GM23338 (cell line): ENCODE results near the gene SIRPB2. TPM values are rescaled to one million over a fixed set of nuclear protein-coding genes. Genes with fewer than 3 reads are reported as not detected.

Experiments
- ATAC-seq: fragments of 200-7000 bp; cut with Tn5 transposase; 3 replicates; pipeline ENCODE4 v1.9.1; 2020
- DNase-seq: peaks from one replicate; pipeline ENCODE4 v3.0.0-alpha.2; 2015; ENCODE audit warnings: low spot score
- H2AFZ ChIP-seq: fragments of 200-600 bp; sonication (generic); 2 replicates; pipeline ENCODE4 v1.8.0; 2016; ENCODE audit warnings: antibody characterized with exemption, mild to moderate bottlenecking, moderate library complexity
- H3F3A ChIP-seq: fragments of 200-600 bp; sonication (generic); replicated peaks from 2 replicates; pipeline ENCODE4 v1.8.0; 2017; ENCODE audit warnings: antibody characterized with exemption, mixed run types, low read depth
- H3K27ac ChIP-seq: fragments of 200-600 bp; sonication (generic); 2 replicates; pipeline ENCODE4 v1.6.1; 2016; ENCODE audit warnings: low read depth
- H3K27me3 ChIP-seq: fragments of 200-600 bp; sonication (generic); 2 replicates; pipeline ENCODE4 v1.8.0; 2016; ENCODE audit warnings: mild to moderate bottlenecking, mixed run types, moderate library complexity; ENCODE audit not compliant: insufficient read depth
- H3K36me3 ChIP-seq: fragments of 200-600 bp; sonication (generic); 2 replicates; pipeline ENCODE4 v1.8.0; 2016; ENCODE audit warnings: mild to moderate bottlenecking; ENCODE audit not compliant: insufficient read depth
- H3K4me1 ChIP-seq: fragments of 200-600 bp; sonication (generic); 2 replicates; pipeline ENCODE4 v1.8.0; 2016; ENCODE audit warnings: mild to moderate bottlenecking, moderate library complexity; ENCODE audit not compliant: insufficient read depth
- H3K4me2 ChIP-seq: fragments of 200-600 bp; sonication (generic); 2 replicates; pipeline ENCODE4 v1.7.1; 2017; ENCODE audit warnings: mixed run types
- H3K4me3 ChIP-seq: fragments of 200-600 bp; sonication (generic); 2 replicates; pipeline ENCODE4 v1.6.1; 2016; ENCODE audit warnings: mixed run types
- H3K79me2 ChIP-seq: fragments of 200-600 bp; sonication (generic); replicated peaks from 2 replicates; pipeline ENCODE4 v1.8.0; 2017; ENCODE audit warnings: mild to moderate bottlenecking; ENCODE audit not compliant: insufficient read depth
- H3K9me2 ChIP-seq: fragments of 200-600 bp; sonication (generic); 2 replicates; pipeline ENCODE4 v1.8.0; 2017; ENCODE audit not compliant: insufficient read depth
- H4K20me1 ChIP-seq: fragments of 200-600 bp; sonication (generic); replicated peaks from 2 replicates; pipeline ENCODE4 v1.8.0; 2017; ENCODE audit warnings: mild to moderate bottlenecking; ENCODE audit not compliant: insufficient read depth
- H3K27ac Mint-ChIP-seq: 2 replicates; pipeline ENCODE4 v1.8.0; 2020; ENCODE audit warnings: inconsistent platforms, mild to moderate bottlenecking, moderate library complexity, mixed read lengths
- H3K27me3 Mint-ChIP-seq: 3 replicates; pipeline ENCODE4 v1.8.0; 2022; ENCODE audit warnings: low read depth, mild to moderate bottlenecking, moderate library complexity, mixed read lengths, inconsistent platforms; ENCODE audit not compliant: insufficient read depth, poor library complexity
- H3K36me3 Mint-ChIP-seq: 3 replicates; pipeline ENCODE4 v1.8.0; 2021; ENCODE audit warnings: low read depth, mild to moderate bottlenecking, inconsistent platforms, moderate library complexity, mixed read lengths
- H3K4me1 Mint-ChIP-seq: 3 replicates; pipeline ENCODE4 v1.8.0; 2020; ENCODE audit warnings: mild to moderate bottlenecking, inconsistent platforms, mixed read lengths
- H3K4me3 Mint-ChIP-seq: 3 replicates; pipeline ENCODE4 v1.8.0; 2021; ENCODE audit warnings: moderate library complexity, mild to moderate bottlenecking, inconsistent platforms, mixed read lengths
- H3K9me3 Mint-ChIP-seq: 3 replicates; pipeline ENCODE4 v1.8.0; 2020; ENCODE audit warnings: moderate library complexity, mild to moderate bottlenecking, inconsistent platforms, mixed read lengths
- CREB1 ChIP-seq: fragments of 250-450 bp; sonication (Bioruptor Pico); IDR thresholded peaks from 2 replicates; pipeline ENCODE4 v1.5.0; 2020; ENCODE audit warnings: low read depth, mild to moderate bottlenecking, moderate library complexity
- CTCF ChIP-seq, 2 experiments: fragments of 200-600 bp in 1 of 2; sonication (generic) in 1 of 2; conservative IDR thresholded peaks; 2 replicates each; pipeline versions ENCODE4 v1.5.1 to v1.6.1; 2016 to 2017; ENCODE audit warnings: antibody characterized with exemption in 2 of 2, low read depth in 2 of 2, mild to moderate bottlenecking in 2 of 2, moderate library complexity in 1 of 2
- ETS1 ChIP-seq: IDR thresholded peaks from 2 replicates; pipeline ENCODE4 v1.6.1; 2016; ENCODE audit warnings: antibody characterized with exemption
- EZH2 ChIP-seq: fragments of 200-600 bp; sonication (generic); IDR thresholded peaks from one replicate; pipeline ENCODE4 v1.8.0; 2017; ENCODE audit warnings: antibody characterized with exemption, mild to moderate bottlenecking, low read depth; ENCODE audit not compliant: unreplicated experiment
- EZH2phosphoT487 ChIP-seq: fragments of 200-600 bp; sonication (generic); IDR thresholded peaks from one replicate; pipeline ENCODE4 v1.8.1; 2018; ENCODE audit warnings: antibody characterized with exemption; ENCODE audit not compliant: unreplicated experiment
- JUNB ChIP-seq: IDR thresholded peaks from one replicate; pipeline ENCODE4 v1.6.1; 2016; ENCODE audit warnings: antibody characterized with exemption; ENCODE audit not compliant: unreplicated experiment
- NANOG ChIP-seq: IDR thresholded peaks from 2 replicates; pipeline ENCODE4 v1.6.1; 2016; ENCODE audit warnings: antibody characterized with exemption, borderline replicate concordance
- POLR2AphosphoS5 ChIP-seq: IDR thresholded peaks from 2 replicates; pipeline ENCODE4 v1.6.1; 2016; ENCODE audit warnings: antibody characterized with exemption, low read depth
- REST ChIP-seq: IDR thresholded peaks from one replicate; pipeline ENCODE4 v1.6.1; 2018; ENCODE audit warnings: antibody characterized with exemption; ENCODE audit not compliant: unreplicated experiment
- STAT1 ChIP-seq: IDR thresholded peaks from one replicate; pipeline ENCODE4 v1.6.1; 2016; ENCODE audit warnings: antibody characterized with exemption; ENCODE audit not compliant: unreplicated experiment
- ZNF114 ChIP-seq: fragments of 250-450 bp; sonication (Bioruptor Pico); IDR thresholded peaks from 2 replicates; pipeline ENCODE4 v1.5.0; 2020; ENCODE audit warnings: mild to moderate bottlenecking, moderate library complexity
- ZNF331 ChIP-seq: fragments of 250-450 bp; sonication (Bioruptor Pico); IDR thresholded peaks from 2 replicates; pipeline ENCODE4 v1.5.0; 2020; ENCODE audit warnings: low read depth, mild to moderate bottlenecking, moderate library complexity
- ZNF462 ChIP-seq: fragments of 250-450 bp; sonication (Bioruptor Pico); IDR thresholded peaks from 2 replicates; pipeline ENCODE4 v1.5.0; 2020; ENCODE audit warnings: mild to moderate bottlenecking, moderate library complexity
- polyA plus RNA-seq: library from polyadenylated mRNA; unstranded; fragments of >200 nt; fragmentation: Nextera tagmentation; extraction: Ambion mirVana; gene quantifications from 2 replicates; pipeline ENCODE4 v1.2.1, GENCODE V29; 2016
- total RNA-seq: library from RNA; depleted of rRNA; stranded (reverse); fragments of >200 nt; shearing (Covaris generic); gene quantifications from 2 replicates; pipeline ENCODE4 v1.2.3, GENCODE V29; 2014

Gene SIRPB2
- total and polyA plus RNA-seq, 2 experiments from 2014 or later, result 0.29 TPM; not detected in 1

- H3K9me2 ChIP-seq, result peaks cover 4% of the 10 kb centered on the region; the same call in 1 of the 2 replicates
- H3K4me2 ChIP-seq, result no peak overlapping the region; the same call in 1 of the 2 replicates
- no peak for TF ChIP-seq NANOG
- TF ChIP-seq ZNF331, result no peak
- TF ChIP-seq CREB1 (CRISPR knock-in tag), result no peak
- no peak for TF ChIP-seq ZNF114 (CRISPR knock-in tag)
- TF ChIP-seq REST, result no peak
- no peak for TF ChIP-seq STAT1
- TF ChIP-seq JUNB, result no peak
- TF ChIP-seq POLR2AphosphoS5, result no peak
- no peak for TF ChIP-seq EZH2phosphoT487
- TF ChIP-seq EZH2, result no peak
- TF ChIP-seq ETS1, result no peak
- TF ChIP-seq ZNF462 (CRISPR knock-in tag), result no peak
- TF ChIP-seq CTCF (conservative IDR thresholded peaks at IDR 0.05; ENCODE audit: low read depth in 2 of 2), result no peak
- no peaks in the 10 kb centered on the region for H3K79me2 ChIP-seq
- no peak overlapping the region for H2AFZ ChIP-seq
- H3K27ac Mint-ChIP-seq, result 0 out of 2 replicates have a peak overlapping the region, but pooled peaks have one; percentile 28
- H4K20me1 ChIP-seq, result no peaks in the 10 kb centered on the region
- H3K36me3 ChIP-seq, result no peaks in the 10 kb centered on the region
- DNase-seq (no peak), ATAC-seq (no peak)
- peak overlapping the region; percentile 92 for H3K27ac ChIP-seq
- no peaks in the 10 kb centered on the region; the same call in 2 of the 3 replicates for H3K36me3 Mint-ChIP-seq
- no peak overlapping the region for H3K4me3 ChIP-seq
- H3K27me3 ChIP-seq, result no peaks in the 10 kb centered on the region
- peaks cover 12% of the 10 kb centered on the region; the same call in 2 of the 3 replicates for H3K9me3 Mint-ChIP-seq
- H3K4me3 Mint-ChIP-seq, result no peak overlapping the region
- peaks cover 5% of the 10 kb centered on the region for H3K27me3 Mint-ChIP-seq
- H3F3A ChIP-seq, result peaks cover 3% of the 10 kb centered on the region; the same call in 1 of the 2 replicates
- H3K4me1 ChIP-seq, result peaks cover 21% of the 10 kb centered on the region
- H3K4me1 Mint-ChIP-seq, result peaks cover 43% of the 10 kb centered on the region
Measured at GRCh38 chr20:1426231-1426849, 64.9 kb downstream of the SIRPB2 start.
